HEK293 (cell line): ENCODE data around the gene THRA.
A peak's percentile ranks its signal among the peaks of the same experiment; 100 is the strongest.

Experiments
- CTCF ChIA-PET: fragments of 350-600 bp; formaldehyde crosslinking; extraction: SDS; loops from one replicate; lab custom pipeline; 2021; ENCODE audit warnings: antibody characterized with exemption; lab: Yijun Ruan, JAX
- POLR2A ChIA-PET: fragments of 300-600 bp; formaldehyde crosslinking; extraction: SDS; loops from one replicate; lab custom pipeline; 2020; ENCODE audit warnings: antibody characterized with exemption, inconsistent platforms; lab: Yijun Ruan, JAX
- H3K27ac ChIP-seq: fragments of 200-500 bp; sonication (Bioruptor generic); 2 replicates; pipeline ENCODE4 v1.5.1; 2014; ENCODE audit warnings: low read depth, low read length, control low read depth, inconsistent platforms; ENCODE audit errors: extremely low read depth
- H3K36me3 ChIP-seq, 2 experiments: fragments of 200-500 bp in 1 of 2; sonication (Bioruptor generic) in 1 of 2; 1 replicate in 1 of 2; 2 replicates in 1 of 2; pipeline ENCODE4 v1.5.1; 2014 to 2017; ENCODE audit warnings: inconsistent platforms in 2 of 2, low read length in 2 of 2; ENCODE audit not compliant: control insufficient read depth in 2 of 2, insufficient read depth in 1 of 2
- H3K4me1 ChIP-seq: fragments of 200-500 bp; sonication (Bioruptor generic); 2 replicates; pipeline ENCODE4 v1.5.1; 2014; ENCODE audit warnings: mild to moderate bottlenecking, low read length, inconsistent platforms; ENCODE audit not compliant: control insufficient read depth, insufficient read depth
- H3K4me3 ChIP-seq: 2 replicates; pipeline ENCODE4 v1.5.1; 2011; ENCODE audit warnings: low read depth, mild to moderate bottlenecking, control low read depth, low read length, moderate library complexity
- H3K9me3 ChIP-seq: fragments of 200-500 bp; sonication (Bioruptor generic); 2 replicates; pipeline ENCODE4 v1.5.1; 2014; ENCODE audit warnings: low read depth, low read length, inconsistent platforms; ENCODE audit not compliant: control insufficient read depth, insufficient read depth
- AEBP2 ChIP-seq: fragments of 450-650 bp; formaldehyde crosslinking; IDR thresholded peaks from 2 replicates; pipeline ENCODE4 v1.5.1; 2016; ENCODE audit warnings: missing biosample characterization, missing genetic modification characterization, borderline replicate concordance
- BCL11B ChIP-seq: fragments of 450-650 bp; formaldehyde crosslinking; IDR thresholded peaks from 2 replicates; pipeline ENCODE4 v1.5.1; 2016; ENCODE audit warnings: low read depth, missing biosample characterization, missing genetic modification characterization
- HIC1 ChIP-seq: fragments of 450-650 bp; formaldehyde crosslinking; IDR thresholded peaks from 2 replicates; pipeline ENCODE4 v1.5.1; 2016; ENCODE audit warnings: missing biosample characterization, missing genetic modification characterization
- HOXC10 ChIP-seq: sonication (generic); formaldehyde crosslinking; IDR thresholded peaks from 2 replicates; pipeline ENCODE4 v1.8.1; 2023; ENCODE audit warnings: mild to moderate bottlenecking, missing genetic modification reagents
- KLF9 ChIP-seq: fragments of 450-650 bp; formaldehyde crosslinking; IDR thresholded peaks from 2 replicates; pipeline ENCODE4 v1.5.1; 2016; ENCODE audit warnings: missing biosample characterization, missing genetic modification characterization, low read depth
- MZF1 ChIP-seq: fragments of 450-650 bp; formaldehyde crosslinking; IDR thresholded peaks from 2 replicates; pipeline ENCODE4 v1.5.1; 2017; ENCODE audit warnings: missing biosample characterization, missing genetic modification characterization, borderline replicate concordance
- SCRT1 ChIP-seq: fragments of 450-650 bp; formaldehyde crosslinking; IDR thresholded peaks from 2 replicates; pipeline ENCODE4 v1.5.1; 2016; ENCODE audit warnings: missing biosample characterization, missing genetic modification characterization, borderline replicate concordance
- SP2 ChIP-seq: fragments of 450-650 bp; formaldehyde crosslinking; IDR thresholded peaks from 2 replicates; pipeline ENCODE4 v1.5.1; 2016; ENCODE audit warnings: missing biosample characterization, missing genetic modification characterization
- SP7 ChIP-seq: fragments of 450-650 bp; formaldehyde crosslinking; IDR thresholded peaks from 2 replicates; pipeline ENCODE4 v1.5.1; 2016; ENCODE audit warnings: missing biosample characterization, missing genetic modification characterization
- ZBTB1 ChIP-seq: fragments of 450-650 bp; formaldehyde crosslinking; IDR thresholded peaks from 2 replicates; pipeline ENCODE4 v1.5.1; 2016; ENCODE audit warnings: missing biosample characterization, missing genetic modification characterization
- ZBTB21 ChIP-seq: fragments of 450-650 bp; formaldehyde crosslinking; IDR thresholded peaks from 2 replicates; pipeline ENCODE4 v1.5.1; 2017; ENCODE audit warnings: missing biosample characterization, missing genetic modification characterization
- ZNF521 ChIP-seq: fragments of 450-650 bp; formaldehyde crosslinking; IDR thresholded peaks from 2 replicates; pipeline ENCODE4 v1.5.1; 2017; ENCODE audit warnings: missing biosample characterization, mild to moderate bottlenecking, missing genetic modification characterization
- ZNF529 ChIP-seq: fragments of 450-650 bp; formaldehyde crosslinking; IDR thresholded peaks from 2 replicates; pipeline ENCODE4 v1.5.1; 2017; ENCODE audit warnings: missing genetic modification characterization, missing biosample characterization; ENCODE audit not compliant: insufficient replicate concordance
- ZNF558 ChIP-seq: fragments of 450-650 bp; formaldehyde crosslinking; IDR thresholded peaks from 2 replicates; pipeline ENCODE4 v1.5.1; 2016; ENCODE audit warnings: missing biosample characterization, missing genetic modification characterization
- ZNF596 ChIP-seq: fragments of 450-650 bp; IDR thresholded peaks from 2 replicates; pipeline ENCODE4 v1.5.0; 2018; ENCODE audit warnings: missing biosample characterization, mild to moderate bottlenecking, missing genetic modification characterization, moderate library complexity
- ZNF660 ChIP-seq: fragments of 450-650 bp; IDR thresholded peaks from 2 replicates; pipeline ENCODE4 v1.5.1; 2018; ENCODE audit warnings: missing biosample characterization, mild to moderate bottlenecking, missing genetic modification characterization
- ZNF792 ChIP-seq: fragments of 450-650 bp; formaldehyde crosslinking; IDR thresholded peaks from 2 replicates; pipeline ENCODE4 v1.5.1; 2016; ENCODE audit warnings: missing biosample characterization, missing genetic modification characterization
- TF ChIP-seq, protein P1 (sequence below): fragments of 450-650 bp; IDR thresholded peaks from 2 replicates; pipeline ENCODE4 v1.5.1; 2018; ENCODE audit warnings: missing biosample characterization, missing genetic modification characterization
- TF ChIP-seq, protein P2 (sequence below): fragments of 450-650 bp; formaldehyde crosslinking; IDR thresholded peaks from 2 replicates; pipeline ENCODE4 v1.5.1; 2017; ENCODE audit warnings: missing biosample characterization, missing genetic modification characterization

The THRA gene

GRCh38 chr17:40095351-40095943 lies 32.7 kb downstream of the THRA start:
- no peak overlapping the region for H3K4me3 ChIP-seq
- TF ChIP-seq ZNF521 (no peak), ZNF660 (tag by site-specific recombination) (no peak), ZNF529 (tag by site-specific recombination) (no peak), HIC1 (tag by site-specific recombination) (no peak), SCRT1 (tag by site-specific recombination) (no peak), ZNF596 (no peak), HOXC10 (CRISPR knock-in tag) (no peak), ZBTB1 (tag by site-specific recombination) (no peak), MZF1 (tag by site-specific recombination) (no peak), KLF9 (tag by site-specific recombination) (no peak), ZNF558 (tag by site-specific recombination) (no peak), BCL11B (tag by site-specific recombination) (no peak), ZBTB21 (tag by site-specific recombination) (no peak), SP7 (tag by site-specific recombination) (no peak), ZNF792 (tag by site-specific recombination) (no peak)
- TF ChIP-seq, protein P1, sequence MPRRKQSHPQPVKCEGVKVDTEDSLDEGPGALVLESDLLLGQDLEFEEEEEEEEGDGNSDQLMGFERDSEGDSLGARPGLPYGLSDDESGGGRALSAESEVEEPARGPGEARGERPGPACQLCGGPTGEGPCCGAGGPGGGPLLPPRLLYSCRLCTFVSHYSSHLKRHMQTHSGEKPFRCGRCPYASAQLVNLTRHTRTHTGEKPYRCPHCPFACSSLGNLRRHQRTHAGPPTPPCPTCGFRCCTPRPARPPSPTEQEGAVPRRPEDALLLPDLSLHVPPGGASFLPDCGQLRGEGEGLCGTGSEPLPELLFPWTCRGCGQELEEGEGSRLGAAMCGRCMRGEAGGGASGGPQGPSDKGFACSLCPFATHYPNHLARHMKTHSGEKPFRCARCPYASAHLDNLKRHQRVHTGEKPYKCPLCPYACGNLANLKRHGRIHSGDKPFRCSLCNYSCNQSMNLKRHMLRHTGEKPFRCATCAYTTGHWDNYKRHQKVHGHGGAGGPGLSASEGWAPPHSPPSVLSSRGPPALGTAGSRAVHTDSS (tag by site-specific recombination) = no peak
- TF ChIP-seq, protein P2, sequence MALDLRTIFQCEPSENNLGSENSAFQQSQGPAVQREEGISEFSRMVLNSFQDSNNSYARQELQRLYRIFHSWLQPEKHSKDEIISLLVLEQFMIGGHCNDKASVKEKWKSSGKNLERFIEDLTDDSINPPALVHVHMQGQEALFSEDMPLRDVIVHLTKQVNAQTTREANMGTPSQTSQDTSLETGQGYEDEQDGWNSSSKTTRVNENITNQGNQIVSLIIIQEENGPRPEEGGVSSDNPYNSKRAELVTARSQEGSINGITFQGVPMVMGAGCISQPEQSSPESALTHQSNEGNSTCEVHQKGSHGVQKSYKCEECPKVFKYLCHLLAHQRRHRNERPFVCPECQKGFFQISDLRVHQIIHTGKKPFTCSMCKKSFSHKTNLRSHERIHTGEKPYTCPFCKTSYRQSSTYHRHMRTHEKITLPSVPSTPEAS = no peak
- TF ChIP-seq, all 188 proteins: peak for 0
- Histone ChIP-seq H3K36me3 (peaks cover 0 to 39% of the 10 kb centered on the region in 2 experiments; a peak in 1 of 3 replicates), H3K4me1 (peaks cover 13% of the 10 kb centered on the region), H3K27ac (no peak overlapping the region), H3K9me3 (no peaks in the 10 kb centered on the region)
- POLR2A ChIA-PET = interaction anchor here (0.6 to 0.9 kb wide), 2 partner anchors 38 to 468 kb away, joined by 3 to 4 read pairs; no protein-coding TSS in a partner anchor
- CTCF ChIA-PET = interaction anchor here (0.9 kb wide), 1 partner anchor 14 kb away, joined by 4 read pairs; no protein-coding TSS in a partner anchor

GRCh38 chr17:40095944-40096791 lies 33.4 kb downstream of the THRA start:
- H3K9me3 ChIP-seq = no peaks in the 10 kb centered on the region
- CTCF ChIA-PET = interaction anchor here (7.2 kb wide), 1 partner anchor 22 kb away, joined by 61 read pairs; no protein-coding TSS in a partner anchor
- no peak overlapping the region for H3K4me3 ChIP-seq
- peaks cover 16% of the 10 kb centered on the region for H3K4me1 ChIP-seq
- H3K27ac ChIP-seq = no peak overlapping the region
- TF ChIP-seq SP2 (peak; percentile 49), AEBP2 (tag by site-specific recombination) (no peak)
- TF ChIP-seq, all 188 proteins: peak for 1
- peaks cover 0 to 39% of the 10 kb centered on the region in 2 experiments; a peak in 1 of 3 replicates for H3K36me3 ChIP-seq
- POLR2A ChIA-PET = interaction anchor here (5.3 kb wide), 1 partner anchor 16 kb away, joined by 117 read pairs; no protein-coding TSS in a partner anchor
